ENCODE measurements around the gene TNRC6B.
"Not testable (repeated sequence)": the region's sequence is repeated elsewhere in the genome, so short reads cannot be mapped to it uniquely, and the experiment has no call there.

The TNRC6B gene

DNA sequence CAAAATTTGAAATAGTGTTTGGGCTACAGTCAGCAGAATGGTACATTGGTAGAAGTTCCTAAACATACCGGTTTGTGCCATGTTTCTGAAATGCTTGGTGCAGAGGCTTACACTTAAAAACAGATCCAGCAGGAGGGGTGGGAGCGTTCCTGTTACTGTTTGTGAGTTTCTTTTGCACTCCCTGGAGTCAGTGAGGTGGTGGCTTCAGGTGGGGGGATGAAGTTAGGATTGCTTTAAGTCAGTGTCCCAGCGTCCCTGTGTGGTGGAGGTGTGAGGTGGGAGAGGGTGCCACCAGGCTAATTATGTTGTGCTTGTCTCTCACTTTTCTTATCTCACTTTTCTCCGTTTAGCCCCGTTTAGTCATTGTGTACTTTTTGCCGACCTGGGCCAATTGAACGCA lies 9.7 kb downstream of the TNRC6B start:
- no peak overlapping the region for H3K4me3 ChIP-seq (ENCODE audit: low read length)
- DNase-seq (ENCODE audit: low read depth), result no peak
- TF ChIP-seq, protein P1, sequence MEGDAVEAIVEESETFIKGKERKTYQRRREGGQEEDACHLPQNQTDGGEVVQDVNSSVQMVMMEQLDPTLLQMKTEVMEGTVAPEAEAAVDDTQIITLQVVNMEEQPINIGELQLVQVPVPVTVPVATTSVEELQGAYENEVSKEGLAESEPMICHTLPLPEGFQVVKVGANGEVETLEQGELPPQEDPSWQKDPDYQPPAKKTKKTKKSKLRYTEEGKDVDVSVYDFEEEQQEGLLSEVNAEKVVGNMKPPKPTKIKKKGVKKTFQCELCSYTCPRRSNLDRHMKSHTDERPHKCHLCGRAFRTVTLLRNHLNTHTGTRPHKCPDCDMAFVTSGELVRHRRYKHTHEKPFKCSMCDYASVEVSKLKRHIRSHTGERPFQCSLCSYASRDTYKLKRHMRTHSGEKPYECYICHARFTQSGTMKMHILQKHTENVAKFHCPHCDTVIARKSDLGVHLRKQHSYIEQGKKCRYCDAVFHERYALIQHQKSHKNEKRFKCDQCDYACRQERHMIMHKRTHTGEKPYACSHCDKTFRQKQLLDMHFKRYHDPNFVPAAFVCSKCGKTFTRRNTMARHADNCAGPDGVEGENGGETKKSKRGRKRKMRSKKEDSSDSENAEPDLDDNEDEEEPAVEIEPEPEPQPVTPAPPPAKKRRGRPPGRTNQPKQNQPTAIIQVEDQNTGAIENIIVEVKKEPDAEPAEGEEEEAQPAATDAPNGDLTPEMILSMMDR (conservative IDR thresholded peaks at IDR 0.05; ENCODE audit: low read length), result no peak

DNA sequence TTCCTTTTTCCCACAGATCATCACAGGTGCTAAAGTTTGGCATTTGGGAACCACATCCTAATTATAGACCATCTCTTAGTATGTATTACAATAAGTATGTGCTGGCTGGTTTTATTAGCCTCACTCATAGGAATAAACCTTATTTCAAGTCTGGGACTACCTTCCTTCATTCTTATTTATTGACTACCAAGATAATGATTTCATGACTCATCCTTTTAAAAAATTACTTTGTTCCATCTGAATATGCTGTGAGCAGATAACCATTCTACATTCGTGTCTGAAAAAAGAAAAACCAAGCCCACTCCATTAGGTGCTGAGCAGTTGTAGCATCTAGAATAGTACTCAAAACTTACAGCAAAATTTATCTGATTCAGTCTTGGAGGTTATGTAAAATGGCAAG lies 12.3 kb downstream of the TNRC6B start:
- no peak overlapping the region for H3K4me3 ChIP-seq (ENCODE audit: low read length)
- TF ChIP-seq, protein P1 (conservative IDR thresholded peaks at IDR 0.05; ENCODE audit: low read length), result no peak
- no peak for DNase-seq (ENCODE audit: low read depth)

DNA sequence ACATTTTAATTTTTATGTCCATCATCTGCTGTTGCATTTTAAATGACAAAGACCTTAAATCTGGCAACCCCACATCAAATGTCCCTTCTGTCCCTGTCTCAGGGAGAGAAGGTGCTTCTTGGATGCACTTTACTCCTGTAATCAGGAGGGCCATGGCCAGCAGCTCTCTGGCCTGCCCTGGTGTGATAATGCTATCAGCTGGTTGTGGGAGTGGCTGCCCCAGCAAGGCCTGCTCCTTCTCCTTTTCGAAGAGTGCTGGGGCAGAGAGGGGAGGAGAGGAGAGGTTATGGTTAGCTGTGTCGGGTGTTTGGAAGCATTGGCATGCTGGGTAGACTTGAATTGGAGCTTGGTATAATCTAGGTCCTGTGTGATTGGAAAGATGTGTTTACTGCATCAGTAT lies 12.8 kb downstream of the TNRC6B start:
- DNase-seq (ENCODE audit: low read depth), result no peak
- TF ChIP-seq, protein P1 (conservative IDR thresholded peaks at IDR 0.05; ENCODE audit: low read length), result no peak
- H3K4me3 ChIP-seq (ENCODE audit: low read length), result no peak overlapping the region

DNA sequence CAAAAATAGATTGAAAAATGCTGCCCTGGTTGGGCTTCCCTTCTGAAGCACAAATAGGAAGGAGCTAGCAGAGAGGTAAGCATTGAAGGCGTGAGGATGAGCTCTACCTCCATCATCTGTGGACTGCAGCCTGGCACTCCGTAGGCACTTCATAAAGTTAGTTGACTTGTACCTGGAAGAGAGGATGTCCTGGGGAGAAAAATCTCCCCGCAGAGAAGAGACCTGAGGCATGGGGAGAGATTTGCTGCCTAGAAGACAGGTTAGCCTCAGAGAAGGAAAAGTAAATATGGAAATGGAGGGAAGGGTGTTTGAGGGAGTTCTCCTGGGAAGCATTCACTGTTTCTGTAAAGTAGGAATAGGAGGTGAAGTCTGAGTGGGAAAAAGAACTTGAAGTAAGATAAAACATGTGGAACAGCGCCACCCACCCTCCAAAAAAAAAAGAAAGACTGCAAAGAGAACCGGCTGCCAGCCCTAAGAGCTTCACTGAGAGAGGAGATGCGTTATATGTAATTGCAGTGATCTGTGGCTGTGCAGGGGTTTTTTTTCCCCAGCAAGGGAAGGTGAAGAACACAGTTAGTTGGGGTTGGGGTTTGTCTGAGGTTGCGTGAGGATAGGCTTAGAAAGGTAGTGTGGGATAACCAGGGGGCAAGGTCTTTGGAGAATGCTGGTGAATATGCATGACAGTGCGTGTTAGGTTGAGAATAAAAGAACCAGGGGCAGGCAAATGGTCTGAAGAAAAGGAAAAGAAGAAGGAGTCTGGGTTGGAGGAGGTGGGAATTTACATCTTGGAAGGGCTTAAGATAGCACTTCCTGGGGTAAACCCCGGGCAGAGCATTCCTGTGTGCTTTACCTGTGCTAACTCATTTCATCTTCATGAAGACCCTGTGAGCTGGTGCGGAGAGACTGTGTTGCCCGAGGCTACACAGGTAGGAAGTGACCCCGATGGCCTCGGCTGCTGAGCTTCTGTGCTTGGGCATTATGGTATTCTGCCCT lies 16.0 kb downstream of the TNRC6B start:
- no peak overlapping the region for H3K4me3 ChIP-seq (ENCODE audit: low read length)
- peak; percentile 49 for DNase-seq (ENCODE audit: low read depth)
- TF ChIP-seq, protein P1 (conservative IDR thresholded peaks at IDR 0.05; ENCODE audit: low read length), result peak; percentile 44

DNA sequence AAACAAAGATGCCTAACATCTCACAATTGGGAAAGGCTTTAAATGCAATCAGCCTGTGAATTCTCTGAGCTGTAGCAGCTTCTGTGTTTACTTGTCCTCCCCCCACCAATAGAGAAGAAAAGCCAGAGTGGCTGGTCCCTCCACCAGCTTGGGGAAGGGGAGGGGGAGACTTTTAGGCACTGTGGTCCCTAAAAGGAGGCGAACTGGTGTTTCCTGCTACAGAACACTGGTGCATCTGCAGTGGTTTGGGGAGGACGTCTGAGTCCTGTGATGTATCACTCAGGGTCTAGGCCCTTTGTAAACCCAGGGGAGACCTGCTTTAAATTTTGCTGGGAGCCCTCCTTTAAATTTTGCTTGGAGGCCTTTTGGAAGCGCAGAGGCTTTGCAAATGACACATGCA lies 16.9 kb downstream of the TNRC6B start:
- TF ChIP-seq, protein P1 (conservative IDR thresholded peaks at IDR 0.05; ENCODE audit: low read length), result no peak
- DNase-seq (ENCODE audit: low read depth), result no peak
- H3K4me3 ChIP-seq (ENCODE audit: low read length), result no peak overlapping the region

DNA sequence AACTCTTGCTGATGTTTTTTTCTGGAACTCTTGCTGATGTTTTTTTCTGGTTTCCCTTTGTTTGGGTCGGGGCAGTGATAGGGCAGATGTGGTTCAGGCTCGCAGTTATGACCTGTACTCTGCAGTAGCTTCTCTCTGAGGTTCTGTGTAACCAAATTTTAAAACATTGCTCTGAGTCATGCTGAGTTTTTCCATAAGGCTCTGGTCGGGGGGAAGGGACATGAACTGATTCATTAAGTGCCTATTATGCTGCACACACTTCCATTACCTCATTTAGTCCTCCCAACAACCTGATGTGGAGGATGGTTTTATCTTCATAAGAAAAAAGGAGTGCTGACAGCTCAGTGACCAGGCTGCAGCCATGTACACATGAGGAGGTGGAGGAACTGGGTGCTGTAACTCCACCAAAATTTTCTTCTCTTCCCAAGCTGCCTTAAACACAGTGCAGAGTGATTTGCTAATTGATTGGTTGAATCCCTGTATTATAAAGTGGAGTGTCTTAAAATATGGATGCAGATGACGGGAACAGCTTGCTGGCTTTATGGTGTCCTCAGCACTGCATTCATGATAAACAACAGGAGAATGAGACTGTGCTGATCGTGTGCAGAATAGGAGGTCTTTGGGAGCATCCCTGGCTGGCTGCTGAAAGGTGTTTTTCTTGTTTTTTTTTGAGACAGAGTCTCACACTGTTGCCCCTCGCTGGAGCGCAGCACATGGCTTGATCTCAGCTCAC lies 19.1 kb downstream of the TNRC6B start:
- TF ChIP-seq, protein P1 (conservative IDR thresholded peaks at IDR 0.05; ENCODE audit: low read length), result no peak
- H3K4me3 ChIP-seq (ENCODE audit: low read length), result no peak overlapping the region
- DNase-seq (ENCODE audit: low read depth), result peak; percentile 89

DNA sequence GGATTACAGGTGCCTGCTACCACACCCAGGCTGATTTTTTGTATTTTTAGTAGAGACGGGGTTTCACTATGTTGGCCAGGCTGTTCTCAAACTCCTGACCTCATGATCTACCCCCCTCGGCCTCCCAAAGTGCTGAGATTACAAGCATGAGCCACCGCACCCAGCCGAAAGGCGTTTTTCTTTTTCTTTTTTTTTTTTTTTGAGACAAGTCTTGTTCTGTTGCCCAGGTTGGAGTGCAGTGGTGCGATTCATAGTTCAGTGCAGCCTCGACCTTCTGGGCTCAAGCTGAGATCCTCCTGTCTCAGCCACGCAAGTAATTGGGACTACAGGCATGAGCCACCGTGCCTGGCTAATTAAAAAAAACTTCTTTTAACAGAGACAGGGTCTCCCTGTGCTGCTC lies 19.7 kb downstream of the TNRC6B start:
- not testable (repeated sequence) for DNase-seq (ENCODE audit: low read depth); H3K4me3 ChIP-seq (ENCODE audit: low read length)
